Measurements from ENCODE around the gene CA5A.
"Not testable (repeated sequence)": the region's sequence is repeated elsewhere in the genome, so short reads cannot be mapped to it uniquely, and the experiment has no call there.

The CA5A gene

DNA sequence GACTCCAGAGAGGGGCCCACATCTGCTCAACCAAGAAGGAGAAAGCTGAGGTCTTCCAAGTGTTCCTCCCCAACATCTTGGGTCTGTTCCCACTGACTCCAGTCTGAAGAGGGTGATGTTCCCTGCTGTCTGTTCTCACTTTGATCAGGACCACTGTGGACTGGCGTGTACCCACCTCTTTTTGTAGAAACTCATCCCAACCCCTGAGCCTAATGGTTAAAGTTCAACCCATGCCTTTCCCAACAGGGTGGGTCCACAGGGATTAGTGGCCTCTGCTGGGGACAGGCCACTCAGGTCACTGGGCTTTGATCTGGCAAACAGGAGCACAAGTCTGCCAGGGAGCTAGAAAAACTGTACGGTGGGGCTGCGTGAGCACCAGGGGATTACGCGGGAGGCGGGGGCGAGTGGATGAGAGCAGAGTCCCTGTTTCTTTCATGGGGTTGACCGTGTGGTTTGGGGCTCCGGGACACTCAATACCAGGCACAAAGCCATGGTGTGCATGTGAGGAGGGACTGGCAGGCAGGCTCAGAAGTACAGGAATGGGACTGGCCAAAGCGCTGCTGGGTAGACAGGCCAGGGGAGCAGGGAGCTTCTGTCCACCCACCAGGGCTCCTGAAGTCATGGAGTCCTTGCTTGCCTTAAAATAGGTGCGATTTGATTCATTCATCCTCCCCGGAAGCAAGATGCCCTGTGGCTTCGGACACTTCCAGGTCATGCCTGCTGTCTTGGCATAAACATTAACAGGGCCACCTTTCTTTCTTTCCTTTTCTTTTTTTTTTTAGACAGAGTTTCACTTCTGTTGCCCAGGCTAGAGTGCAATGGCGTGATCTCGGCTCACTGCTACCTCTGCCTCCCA, at the start of gene CA5A:
Gene CA5A (minus strand): TSS at position 155 of the 856 bp plus-strand sequence. CDS start 79 bp downstream, at position 76.
- no peak for DNase-seq

DNA sequence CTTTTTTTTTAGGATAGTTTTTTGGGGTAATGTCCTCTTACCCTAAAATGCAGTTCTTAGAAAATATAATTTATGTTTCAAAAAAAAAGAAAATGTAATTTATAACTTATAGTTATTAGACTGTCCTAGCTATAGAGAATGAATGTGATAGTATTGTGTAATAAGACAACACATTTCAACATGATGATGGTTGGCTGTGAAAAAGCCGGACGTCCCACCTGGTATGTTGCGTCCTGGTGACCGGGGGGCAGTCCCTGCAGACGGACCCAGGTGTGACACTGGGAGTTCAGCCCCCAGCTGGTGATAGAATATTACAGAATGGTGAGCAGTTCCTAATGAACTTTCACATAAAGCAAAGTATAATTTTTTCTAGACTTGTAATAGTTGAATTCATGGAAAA, 49.2 kb upstream of the CA5A start:
- not testable (repeated sequence) for DNase-seq

DNA sequence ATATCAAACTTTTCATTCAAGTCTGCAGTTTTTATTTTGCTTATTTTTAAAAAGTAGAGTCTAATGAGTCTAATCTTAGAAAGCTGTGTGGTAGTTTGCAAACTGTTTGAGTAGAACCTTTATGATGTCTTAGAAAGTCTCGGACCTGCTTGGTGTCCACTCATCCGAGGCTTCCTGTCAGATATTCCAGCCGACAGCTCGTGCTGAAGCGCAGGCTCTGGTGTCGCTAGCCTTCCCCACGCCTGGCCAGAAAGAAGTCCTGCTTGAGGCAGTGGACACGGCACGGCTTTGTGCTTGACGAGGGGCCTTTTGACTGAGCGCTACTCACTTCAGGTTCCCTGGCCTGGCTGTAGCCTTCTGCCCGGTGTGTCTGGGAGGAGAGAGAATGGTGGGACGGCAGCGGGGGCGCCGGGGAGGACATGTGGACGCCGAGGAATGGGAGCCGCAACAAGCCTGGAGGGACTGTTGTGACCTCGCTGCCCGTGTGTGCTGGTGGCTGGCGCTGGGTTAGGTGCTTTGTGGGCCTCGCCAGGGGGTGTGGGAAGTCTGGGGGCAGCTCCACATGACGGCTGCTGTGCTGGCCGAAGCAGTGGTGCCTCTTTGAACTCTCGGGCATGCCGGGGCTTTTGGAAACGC, 48.4 kb upstream of the CA5A start:
- DNase-seq: no peak

DNA sequence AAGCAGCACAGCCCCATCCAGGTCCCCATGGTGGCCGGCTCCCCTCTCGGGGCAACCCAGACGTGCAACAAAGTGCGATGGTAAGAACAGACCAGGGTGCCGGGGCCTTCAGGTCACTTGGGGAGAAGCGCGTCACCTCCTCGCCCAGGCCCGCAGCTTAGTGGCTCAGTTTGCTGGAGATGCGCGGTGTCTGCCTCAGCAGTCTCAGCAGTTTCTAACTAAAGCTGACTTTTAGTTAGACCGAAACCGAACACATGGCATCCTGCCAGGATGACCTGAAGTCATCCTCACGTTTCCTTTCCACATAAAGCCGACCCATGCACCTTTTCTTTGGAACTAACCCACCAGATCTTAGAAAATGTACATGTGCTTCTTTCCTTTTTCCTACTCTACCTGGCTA, 47.9 kb upstream of the CA5A start:
- not testable (repeated sequence) for DNase-seq

DNA sequence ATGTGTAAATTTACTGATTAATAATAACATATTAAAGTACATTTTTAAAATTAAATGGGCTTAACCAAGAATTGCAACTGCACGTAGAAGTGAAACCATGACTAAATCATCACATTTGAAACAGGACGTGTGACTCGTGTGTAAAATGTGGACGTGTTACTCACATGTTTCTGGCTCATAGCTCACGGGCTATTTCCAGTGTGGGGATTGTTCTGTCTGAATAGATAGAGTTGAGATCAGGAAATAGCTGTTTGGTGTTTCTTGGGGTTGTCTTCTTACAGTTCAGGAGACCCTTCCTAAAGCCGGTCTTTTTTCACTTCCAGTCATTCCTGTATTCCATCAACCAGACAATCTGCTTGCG, 47.4 kb upstream of the CA5A start:
- not testable (repeated sequence) for DNase-seq

GRCh38 chr16:87983072-87983736, 46.9 kb upstream of the CA5A start:
- DNase-seq: not testable (repeated sequence)

GRCh38 chr16:87982581-87983041, 46.3 kb upstream of the CA5A start:
- DNase-seq: no peak

DNA sequence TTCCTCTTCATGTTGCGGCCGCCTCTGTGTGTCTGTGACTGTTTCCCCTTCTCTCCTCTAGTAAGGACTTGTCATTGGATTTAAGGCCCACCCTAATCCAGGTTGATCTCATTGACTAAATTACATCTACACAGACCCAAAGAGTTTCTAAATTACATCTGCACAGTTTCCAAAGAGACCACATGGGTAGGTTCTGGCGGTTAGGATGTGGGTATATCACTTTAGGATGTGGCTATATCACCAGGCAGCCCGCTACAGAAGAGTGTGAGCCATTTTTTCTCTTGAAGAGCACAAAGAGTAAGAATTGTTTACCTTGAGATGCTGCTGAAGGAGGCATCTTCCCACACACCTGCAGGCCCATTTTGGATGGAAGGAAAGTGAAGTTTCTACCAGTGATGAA, 45.0 kb upstream of the CA5A start:
- not testable (repeated sequence) for DNase-seq

GRCh38 chr16:87979911-87980630, 43.7 kb upstream of the CA5A start:
- DNase-seq: not testable (repeated sequence)

GRCh38 chr16:87979352-87979751, 43.0 kb upstream of the CA5A start:
- no peak for DNase-seq

GRCh38 chr16:87978127-87978526, 41.8 kb upstream of the CA5A start:
- DNase-seq: no peak

DNA sequence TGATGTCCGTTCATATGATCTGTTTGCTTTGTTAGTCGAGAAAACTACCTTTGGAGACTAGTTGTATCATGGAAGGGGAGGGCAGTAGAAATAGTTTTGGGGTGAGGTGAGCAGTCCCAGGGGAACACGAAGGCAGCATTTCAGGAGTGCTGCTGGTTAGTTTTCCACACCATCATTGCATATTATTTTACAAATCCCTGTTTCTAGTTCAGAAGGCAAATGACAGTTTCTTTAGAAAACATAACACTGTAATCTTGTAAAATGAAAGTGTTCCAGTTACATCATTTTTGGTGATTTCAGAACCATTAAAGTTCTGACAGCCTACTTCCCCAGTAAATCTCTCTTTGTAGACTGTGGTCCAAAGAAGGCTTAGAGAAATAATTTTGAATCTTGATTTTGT, 40.3 kb upstream of the CA5A start:
- no peak for DNase-seq

- no peak for DNase-seq
Measured at GRCh38 chr16:87974178-87974577, 37.8 kb upstream of the CA5A start.

GRCh38 chr16:87973717-87974116, 37.4 kb upstream of the CA5A start:
- no peak for DNase-seq

DNA sequence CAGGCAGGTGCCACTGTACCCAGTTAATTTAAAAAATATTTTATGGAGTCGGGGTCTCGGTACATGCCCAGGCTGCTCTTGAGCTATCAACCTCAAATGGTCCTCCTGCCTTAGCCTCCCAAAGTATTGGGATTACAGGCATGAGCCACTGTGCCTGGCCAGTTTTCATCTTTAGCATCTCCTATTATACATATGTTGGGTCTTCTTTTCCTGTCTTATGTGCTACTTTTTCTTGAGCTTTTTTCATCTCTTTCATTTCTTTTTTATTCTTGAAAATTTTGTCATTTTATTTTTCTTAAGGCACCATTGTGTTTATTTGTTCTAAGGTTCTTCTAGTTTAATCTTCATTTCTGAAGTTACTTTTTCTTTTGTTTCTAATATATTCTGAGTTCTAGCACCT, 35.6 kb upstream of the CA5A start:
- no peak for DNase-seq

DNA sequence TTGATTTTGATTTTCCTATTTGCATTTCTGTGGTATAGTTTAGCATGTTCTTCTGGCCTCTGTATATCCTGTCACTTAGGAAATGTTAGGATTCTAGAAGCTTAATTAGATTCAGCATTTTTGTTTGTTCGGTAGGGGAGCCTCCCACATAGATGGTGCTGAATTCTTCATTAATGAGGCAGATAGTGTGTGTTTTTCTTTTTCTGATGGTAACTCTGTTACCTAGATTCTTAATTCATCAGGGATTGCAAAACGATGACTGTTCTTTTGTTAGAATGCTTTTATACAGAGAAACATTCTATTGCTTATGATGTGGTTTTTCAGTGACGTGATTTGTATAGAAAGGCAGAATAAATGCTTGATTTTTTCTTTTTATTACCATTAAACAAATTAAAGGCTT, 33.9 kb upstream of the CA5A start:
- no peak for DNase-seq

DNA sequence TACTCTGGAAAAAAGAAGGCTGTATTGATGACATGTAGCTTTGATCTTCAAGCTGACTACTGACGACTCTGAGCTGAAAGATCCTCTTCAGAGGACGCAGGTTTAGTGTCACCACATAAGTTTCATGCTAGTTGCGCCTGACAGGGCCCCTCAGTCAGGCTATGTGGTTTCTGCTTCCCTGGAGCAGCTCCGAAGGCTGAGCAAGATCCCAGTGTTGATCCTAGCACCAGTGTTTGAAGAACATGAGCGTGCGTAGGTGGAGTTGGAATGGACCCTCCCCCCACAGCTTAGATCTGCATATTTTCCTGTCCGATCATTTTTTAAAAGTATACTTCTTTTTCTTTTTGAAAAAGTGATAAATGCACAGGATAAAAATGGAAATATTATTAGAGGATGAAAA, 32.2 kb upstream of the CA5A start:
- DNase-seq: no peak

DNA sequence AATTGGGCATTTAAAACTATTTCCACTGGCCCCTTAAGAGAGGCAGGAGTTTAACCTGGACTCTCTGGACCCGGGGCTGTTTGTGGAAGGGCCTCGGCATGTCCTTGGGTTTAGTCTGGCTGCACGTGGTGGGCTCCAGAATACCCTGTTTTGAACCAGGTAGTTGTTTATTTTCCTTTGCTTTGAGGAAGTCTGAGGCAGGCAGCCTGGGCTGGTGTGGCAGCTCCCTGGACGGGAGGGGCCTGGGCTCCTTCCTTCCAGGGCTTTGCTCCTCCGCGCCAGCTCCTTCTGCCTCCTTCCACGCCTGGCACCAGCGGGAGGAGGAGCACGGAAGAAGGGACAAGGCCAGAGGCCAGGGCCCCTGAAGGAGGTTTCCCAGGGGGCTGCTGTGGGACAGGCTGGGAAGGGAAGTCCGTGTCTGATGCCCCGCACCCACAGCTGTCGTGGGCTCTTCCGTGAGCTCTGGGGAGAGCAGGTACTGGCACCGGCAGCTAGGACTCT, 30.4 kb upstream of the CA5A start:
- DNase-seq: no peak

DNA sequence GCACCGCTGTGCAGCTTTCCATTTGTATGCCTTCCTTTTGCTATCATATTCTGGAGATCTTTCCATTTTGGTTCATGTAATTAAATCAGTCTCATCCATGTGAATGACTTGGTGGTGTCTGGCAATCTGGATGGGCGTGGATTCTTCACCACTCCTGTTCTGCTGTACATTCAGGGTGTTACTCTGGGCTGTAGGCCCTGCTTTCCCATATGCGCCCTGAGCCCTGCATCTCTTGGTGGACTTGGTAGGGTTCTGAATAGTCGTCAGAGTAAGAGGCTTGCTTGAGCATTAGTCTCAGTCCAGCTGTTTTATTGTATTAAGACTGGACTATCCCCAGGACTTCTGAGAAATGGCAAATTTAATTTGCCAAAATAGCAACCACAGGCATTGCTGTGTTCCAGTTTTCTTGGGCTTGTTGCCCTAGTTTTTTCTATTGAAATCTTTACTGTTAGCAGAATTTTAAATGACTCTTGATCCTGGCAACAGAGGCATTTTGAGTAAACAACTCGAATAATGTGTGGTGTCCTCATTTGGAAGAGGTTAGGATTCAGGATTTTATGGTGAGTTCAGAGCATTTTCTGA, 29.8 kb upstream of the CA5A start:
- no peak for DNase-seq

- no peak for DNase-seq
Measured at GRCh38 chr16:87965417-87965816, 29.1 kb upstream of the CA5A start.

DNA sequence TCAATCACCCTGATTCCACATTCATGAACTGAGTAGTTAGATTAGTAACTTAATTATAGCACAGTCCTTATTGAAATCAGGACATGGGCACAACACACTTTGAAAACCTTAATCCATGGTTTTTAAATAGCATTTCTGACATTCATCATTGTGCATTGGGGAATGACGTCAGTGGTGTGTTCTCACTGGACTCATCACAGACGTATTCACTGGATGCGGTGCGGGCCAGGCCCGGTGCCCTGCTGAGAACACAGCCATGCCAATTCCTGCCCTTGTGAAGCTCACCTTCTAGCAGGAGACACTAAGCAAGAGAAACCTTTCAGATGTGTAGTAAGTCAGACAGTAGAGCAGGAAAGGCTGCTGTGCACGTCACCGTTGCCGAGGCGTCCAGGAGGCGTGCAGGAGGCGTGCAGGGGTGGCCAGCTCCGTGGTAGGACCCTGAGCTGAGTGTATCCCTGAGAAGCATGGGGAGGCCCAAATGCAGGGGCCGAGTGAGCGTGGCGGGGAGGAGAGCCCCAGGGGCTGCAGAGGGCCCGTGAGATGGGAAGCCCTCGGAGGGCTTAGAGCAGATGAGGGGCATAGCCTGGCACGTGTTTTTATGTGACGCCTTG, 27.8 kb upstream of the CA5A start:
- no peak for DNase-seq

GRCh38 chr16:87963400-87963799, 27.1 kb upstream of the CA5A start:
- no peak for DNase-seq

Measured in NCI-H1048 (cell line).